Thyroid gland (tissue), 4 donors: ENCODE data around the gene PBX3.

ENCODE experiments used
- CTCF ChIP-seq, 6 experiments: fragments of 200-600 bp in 3 of 6; fragments of 450-650 bp in 3 of 6; sonication (generic) in 3 of 6; IDR thresholded peaks; one replicate each; pipeline ENCODE4 v1.5.1; 2016 to 2019; ENCODE audit warnings: antibody characterized with exemption in 6 of 6, mild to moderate bottlenecking in 2 of 6, inconsistent platforms in 1 of 6, moderate library complexity in 1 of 6
- POLR2A ChIP-seq, 2 donors: fragments of 450-650 bp; IDR thresholded peaks; one replicate each; pipeline ENCODE4 v1.6.1; 2017; ENCODE audit warnings: antibody characterized with exemption in 2 of 2, mild to moderate bottlenecking in 2 of 2, moderate library complexity in 1 of 2

GRCh38 chr9:125844611-125845010 lies 97.4 kb downstream of the PBX3 start:
- TF ChIP-seq CTCF (IDR thresholded peaks at IDR 0.05) (no peak), POLR2A (IDR thresholded peaks at IDR 0.05) (no peak)
